ENCODE data around the gene SLC46A2.

SLC46A2 gene

GRCh38 chr9:112846528-112847488, 43.9 kb downstream of the SLC46A2 start:
- Histone ChIP-seq H3K4me1 (peaks cover 0 to 5% (median 0%) of the 10 kb centered on the region in 4 donors), H3K4me3 (no peak overlapping the region), H3K27me3 (no peaks in the 10 kb centered on the region), H3K9me3 (no peaks in the 10 kb centered on the region), H3K36me3 (peaks cover 8 to 16% (median 8%) of the 10 kb centered on the region in 3 donors), H3K27ac (no peak overlapping the region)
- TF ChIP-seq, protein P1, sequence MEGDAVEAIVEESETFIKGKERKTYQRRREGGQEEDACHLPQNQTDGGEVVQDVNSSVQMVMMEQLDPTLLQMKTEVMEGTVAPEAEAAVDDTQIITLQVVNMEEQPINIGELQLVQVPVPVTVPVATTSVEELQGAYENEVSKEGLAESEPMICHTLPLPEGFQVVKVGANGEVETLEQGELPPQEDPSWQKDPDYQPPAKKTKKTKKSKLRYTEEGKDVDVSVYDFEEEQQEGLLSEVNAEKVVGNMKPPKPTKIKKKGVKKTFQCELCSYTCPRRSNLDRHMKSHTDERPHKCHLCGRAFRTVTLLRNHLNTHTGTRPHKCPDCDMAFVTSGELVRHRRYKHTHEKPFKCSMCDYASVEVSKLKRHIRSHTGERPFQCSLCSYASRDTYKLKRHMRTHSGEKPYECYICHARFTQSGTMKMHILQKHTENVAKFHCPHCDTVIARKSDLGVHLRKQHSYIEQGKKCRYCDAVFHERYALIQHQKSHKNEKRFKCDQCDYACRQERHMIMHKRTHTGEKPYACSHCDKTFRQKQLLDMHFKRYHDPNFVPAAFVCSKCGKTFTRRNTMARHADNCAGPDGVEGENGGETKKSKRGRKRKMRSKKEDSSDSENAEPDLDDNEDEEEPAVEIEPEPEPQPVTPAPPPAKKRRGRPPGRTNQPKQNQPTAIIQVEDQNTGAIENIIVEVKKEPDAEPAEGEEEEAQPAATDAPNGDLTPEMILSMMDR (IDR thresholded peaks at IDR 0.05) = no peak
- no peak for DNase-seq
- intact Hi-C loops (cut with DNase I; ENCODE audit: low total_unique reads) = no loop called here

DNA sequence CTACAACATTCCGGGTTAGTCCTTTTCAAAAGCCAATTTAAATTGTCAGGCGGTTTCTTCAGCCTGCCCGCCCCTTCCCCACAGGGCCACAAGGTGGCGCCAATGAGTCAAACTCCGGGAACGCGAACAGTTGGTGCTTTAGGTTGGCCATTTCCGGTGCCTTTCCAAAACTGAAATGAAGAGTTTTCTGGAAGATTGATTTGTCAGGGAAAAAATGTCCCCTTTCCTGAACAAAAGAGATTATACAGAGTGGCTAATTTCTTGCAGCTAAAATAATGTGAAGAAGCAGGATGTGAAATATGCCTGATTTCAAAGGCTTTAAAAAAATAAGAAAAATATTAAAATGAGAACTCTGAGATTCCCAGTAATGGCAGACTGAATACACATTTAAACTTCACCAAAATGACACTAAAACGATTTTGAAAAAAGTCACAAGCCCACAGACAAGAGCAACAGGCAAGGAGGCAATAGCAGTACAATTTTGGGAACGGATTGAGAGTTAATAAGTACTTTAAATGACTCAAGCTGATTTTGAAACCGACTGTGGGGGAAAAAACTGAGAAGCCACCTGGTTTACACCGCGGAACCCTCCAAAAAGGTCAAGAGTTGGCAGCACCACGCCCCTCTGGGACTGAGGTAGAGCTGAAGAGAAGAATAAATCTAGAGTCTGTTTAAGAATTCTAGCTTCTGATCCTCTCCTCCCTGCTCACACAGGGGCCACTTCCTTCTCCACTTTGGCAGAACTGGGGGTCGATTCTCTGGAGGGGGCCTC, 45.7 kb downstream of the SLC46A2 start:
- intact Hi-C loops (cut with DNase I; ENCODE audit: low total_unique reads) = loop anchor here (5.0 kb wide), 1 partner anchor 62 kb away; no protein-coding TSS in a partner anchor
- Histone ChIP-seq H3K4me3 (no peak overlapping the region), H3K36me3 (peaks cover 0 to 16% (median 0%) of the 10 kb centered on the region in 3 donors), H3K27me3 (no peaks in the 10 kb centered on the region), H3K27ac (no peak overlapping the region), H3K4me1 (peaks cover 0 to 5% (median 0%) of the 10 kb centered on the region in 4 donors), H3K9me3 (no peaks in the 10 kb centered on the region)
- DNase-seq = peak; percentile 73 to 86
- TF ChIP-seq, protein P1 (IDR thresholded peaks at IDR 0.05) = peak; percentile 83 to 98

DNA sequence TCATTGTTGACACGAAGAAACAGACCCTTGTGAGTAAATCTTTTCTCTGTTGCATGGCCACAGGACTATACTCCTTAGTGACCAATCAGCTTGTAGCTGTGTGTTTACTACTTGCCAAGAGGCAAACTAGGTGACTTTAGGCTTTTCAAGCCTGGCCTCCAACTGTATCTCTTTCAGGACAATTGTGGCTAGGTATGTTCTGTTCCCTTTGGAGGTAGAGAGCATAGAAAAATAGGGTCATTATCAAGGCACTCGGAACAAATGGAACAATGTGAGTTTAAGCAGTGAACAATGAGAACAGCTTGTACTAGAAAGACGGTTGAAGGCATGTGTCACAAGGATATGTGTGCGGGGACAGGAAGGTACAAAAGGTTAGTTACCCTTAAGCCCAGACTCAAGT, 48.1 kb downstream of the SLC46A2 start:
- Histone ChIP-seq H3K27me3 (no peaks in the 10 kb centered on the region), H3K27ac (no peak overlapping the region), H3K36me3 (peaks cover 8 to 36% (median 15%) of the 10 kb centered on the region in 3 donors), H3K4me1 (peaks cover 0 to 5% (median 0%) of the 10 kb centered on the region in 4 donors), H3K4me3 (no peak overlapping the region), H3K9me3 (no peaks in the 10 kb centered on the region)
- intact Hi-C loops (cut with DNase I; ENCODE audit: low total_unique reads) = loop anchor here (5.0 kb wide), 1 partner anchor 65 kb away; no protein-coding TSS in a partner anchor
- TF ChIP-seq, protein P1 (IDR thresholded peaks at IDR 0.05) = no peak
- DNase-seq = no peak

GRCh38 chr9:112841261-112841660, 49.4 kb downstream of the SLC46A2 start:
- no peak for DNase-seq
- Histone ChIP-seq H3K36me3 (peaks cover 11 to 42% (median 18%) of the 10 kb centered on the region in 3 donors), H3K27me3 (no peaks in the 10 kb centered on the region), H3K9me3 (no peaks in the 10 kb centered on the region), H3K4me1 (peaks cover 0 to 5% (median 0%) of the 10 kb centered on the region in 4 donors), H3K4me3 (no peak overlapping the region), H3K27ac (no peak overlapping the region)
- intact Hi-C loops (cut with DNase I; ENCODE audit: low total_unique reads) = loop anchor here (5.0 kb wide), 1 partner anchor 66 kb away; no protein-coding TSS in a partner anchor
- TF ChIP-seq, protein P1 (IDR thresholded peaks at IDR 0.05) = no peak

DNA sequence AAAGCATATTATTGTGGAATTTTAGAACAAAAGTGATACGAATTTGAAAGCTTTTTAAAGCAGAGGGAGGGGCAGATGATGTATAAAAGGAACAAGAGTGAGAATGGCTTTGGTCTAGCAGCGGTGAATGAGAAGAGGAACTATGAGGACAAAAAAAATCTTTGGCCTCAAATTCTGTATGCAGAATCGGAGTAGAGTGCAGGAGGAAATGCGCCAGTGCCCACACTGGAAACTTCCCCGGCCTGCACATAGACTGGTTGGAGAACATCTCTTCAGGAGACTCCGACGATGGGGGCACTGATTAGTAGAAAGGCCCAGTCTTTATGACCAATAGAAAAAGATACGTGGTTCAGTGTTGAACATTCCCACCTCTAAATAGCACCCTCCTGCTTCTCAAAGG, 51.3 kb downstream of the SLC46A2 start:
- Histone ChIP-seq H3K4me3 (no peak overlapping the region), H3K27me3 (no peaks in the 10 kb centered on the region), H3K4me1 (no peaks in the 10 kb centered on the region), H3K27ac (no peak overlapping the region), H3K9me3 (no peaks in the 10 kb centered on the region), H3K36me3 (peaks cover 15 to 47% (median 20%) of the 10 kb centered on the region in 3 donors)
- DNase-seq = no peak
- TF ChIP-seq, protein P1 (IDR thresholded peaks at IDR 0.05) = no peak
- intact Hi-C loops (cut with DNase I; ENCODE audit: low total_unique reads) = no loop called here

All from tibial artery (tissue), 4 donors.